Measurements from ENCODE around the gene KTN1. TPM values are rescaled to one million over a fixed set of nuclear protein-coding genes. Genes with fewer than 3 reads are reported as not detected.
A peak's percentile ranks its signal among the peaks of the same experiment; 100 is the strongest.

The KTN1 gene
- total RNA-seq, 2 experiments from 2014 or later = 59.9 to 68.4 TPM

DNA sequence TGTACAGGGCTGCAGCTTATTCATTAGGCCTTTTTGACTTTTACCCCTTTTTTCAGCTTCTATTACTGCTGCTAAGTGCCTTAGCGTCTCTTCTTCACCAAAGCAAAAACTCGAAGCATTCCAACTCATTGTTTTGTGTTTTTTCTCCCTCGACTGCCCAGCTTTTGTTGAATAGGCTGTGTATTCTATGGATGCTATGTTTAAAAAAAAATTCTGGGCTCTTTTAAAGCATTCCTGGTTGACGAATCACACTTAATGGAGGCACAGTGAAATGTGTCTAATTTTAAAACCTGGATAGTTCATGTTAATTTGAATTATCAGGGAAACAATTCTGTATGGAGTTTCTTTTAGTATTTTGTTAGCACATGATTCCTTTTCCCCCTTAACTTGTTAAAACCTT is 29.7 kb downstream of the KTN1 start:
- H3K27ac ChIP-seq (ENCODE audit: low read depth in 1 of 2, low read length in 2 of 2) = no peak overlapping the region
- POLR2A ChIA-PET = interaction anchor here (0.8 kb wide), 1 partner anchor 11 kb away, joined by 3 read pairs; no protein-coding TSS in a partner anchor
- no peak for ATAC-seq (ENCODE audit: poor library complexity)
- H3K9me3 Mint-ChIP-seq = no peaks in the 10 kb centered on the region
- peaks cover 55% of the 10 kb centered on the region for H3K4me1 Mint-ChIP-seq (ENCODE audit: low read depth)
- H3K4me3 ChIP-seq (ENCODE audit: low read length) = no peak overlapping the region
- DNase-seq = no peak
- peaks cover 14% of the 10 kb centered on the region for H3K36me3 ChIP-seq (ENCODE audit: insufficient read depth, low read length)
- H3K36me3 Mint-ChIP-seq (ENCODE audit: low read depth) = peaks cover 28% of the 10 kb centered on the region
- no peaks in the 10 kb centered on the region for H3K4me1 ChIP-seq (ENCODE audit: insufficient read depth, low read length)
- intact Hi-C loops (cut with DNase I, micrococcal nuclease) = no loop called here
- H3K9me3 ChIP-seq (ENCODE audit: control insufficient read depth in 1 of 2, insufficient read depth in 1 of 2, low read length in 2 of 2) = no peaks in the 10 kb centered on the region
- CTCF ChIA-PET = no interaction called here
- H3K4me3 Mint-ChIP-seq = no peak overlapping the region
- no peaks in the 10 kb centered on the region for H3K27me3 ChIP-seq (ENCODE audit: control insufficient read depth in 1 of 2, insufficient read depth in 2 of 2, low read length in 2 of 2)
- no peaks in the 10 kb centered on the region for H3K27me3 Mint-ChIP-seq
- TF ChIP-seq CTCF (IDR thresholded peaks at IDR 0.05) = no peak
- H3K27ac Mint-ChIP-seq = peak overlapping the region; percentile 47

DNA sequence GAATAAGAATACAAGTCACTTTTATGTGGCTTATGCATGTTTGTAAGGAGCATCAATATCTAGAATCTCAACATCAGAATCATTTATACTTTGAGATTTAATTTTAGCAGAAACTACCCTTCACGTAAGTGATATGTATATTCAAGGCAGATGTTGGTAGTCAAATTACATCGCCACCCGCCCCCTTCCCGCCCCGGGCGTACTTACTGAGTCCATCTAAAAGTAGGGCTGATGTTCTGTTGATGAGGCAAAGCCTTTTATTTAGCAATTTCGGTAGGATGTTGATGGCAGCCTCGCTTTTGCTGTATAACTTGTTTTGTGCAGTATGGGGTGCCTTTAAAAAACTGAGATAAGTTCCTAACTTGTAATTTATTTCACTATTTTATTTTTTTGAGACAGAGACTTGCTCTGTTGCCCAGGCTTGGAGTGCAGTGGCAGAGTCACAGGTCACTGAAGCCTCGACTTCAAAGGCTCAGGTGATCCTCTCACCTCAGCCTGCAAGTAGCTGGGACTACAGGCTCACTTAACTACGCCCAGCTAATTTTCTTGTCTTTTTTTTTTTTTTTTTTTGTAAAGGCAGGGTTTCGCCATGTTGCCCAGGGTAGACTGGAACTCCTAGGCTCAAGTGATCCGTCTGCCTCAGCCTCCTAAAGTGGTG is 30.8 kb downstream of the KTN1 start:
- H3K27ac ChIP-seq (ENCODE audit: low read depth in 1 of 2, low read length in 2 of 2) = no peak overlapping the region
- H3K27me3 Mint-ChIP-seq = no peaks in the 10 kb centered on the region
- intact Hi-C loops (cut with DNase I, micrococcal nuclease) = no loop called here
- peaks cover 24% of the 10 kb centered on the region for H3K36me3 ChIP-seq (ENCODE audit: insufficient read depth, low read length)
- no peak for ATAC-seq (ENCODE audit: poor library complexity)
- H3K27ac Mint-ChIP-seq = no peak overlapping the region
- H3K4me1 Mint-ChIP-seq (ENCODE audit: low read depth) = peaks cover 55% of the 10 kb centered on the region
- no peaks in the 10 kb centered on the region for H3K9me3 ChIP-seq (ENCODE audit: control insufficient read depth in 1 of 2, insufficient read depth in 1 of 2, low read length in 2 of 2)
- no peaks in the 10 kb centered on the region for H3K9me3 Mint-ChIP-seq
- no peak for TF ChIP-seq CTCF (IDR thresholded peaks at IDR 0.05)
- H3K27me3 ChIP-seq (ENCODE audit: control insufficient read depth in 1 of 2, insufficient read depth in 2 of 2, low read length in 2 of 2) = no peaks in the 10 kb centered on the region
- no peak overlapping the region for H3K4me3 ChIP-seq (ENCODE audit: low read length)
- H3K36me3 Mint-ChIP-seq (ENCODE audit: low read depth) = peaks cover 40% of the 10 kb centered on the region
- CTCF ChIA-PET = no interaction called here
- DNase-seq = no peak
- H3K4me3 Mint-ChIP-seq = no peak overlapping the region
- POLR2A ChIA-PET = no interaction called here
- no peaks in the 10 kb centered on the region for H3K4me1 ChIP-seq (ENCODE audit: insufficient read depth, low read length)

DNA sequence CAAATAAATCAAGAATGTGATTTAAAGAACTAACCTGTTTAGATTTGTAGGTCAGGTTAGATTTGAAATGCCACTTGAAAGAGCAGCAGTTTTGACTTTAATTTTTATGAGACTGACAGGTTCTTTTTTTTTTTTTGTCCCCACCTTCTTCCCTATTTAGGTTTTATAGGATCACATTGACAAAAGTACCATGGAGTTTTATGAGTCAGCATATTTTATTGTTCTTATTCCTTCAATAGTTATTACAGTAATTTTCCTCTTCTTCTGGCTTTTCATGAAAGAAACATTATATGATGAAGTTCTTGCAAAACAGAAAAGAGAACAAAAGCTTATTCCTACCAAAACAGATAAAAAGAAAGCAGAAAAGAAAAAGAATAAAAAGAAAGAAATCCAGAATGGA is 31.9 kb downstream of the KTN1 start:
- Histone ChIP-seq H3K9me3 (ENCODE audit: control insufficient read depth in 1 of 2, insufficient read depth in 1 of 2, low read length in 2 of 2) (no peaks in the 10 kb centered on the region), H3K4me1 (ENCODE audit: insufficient read depth, low read length) (no peaks in the 10 kb centered on the region), H3K27ac (ENCODE audit: low read depth in 1 of 2, low read length in 2 of 2) (no peak overlapping the region), H3K4me3 (ENCODE audit: low read length) (no peak overlapping the region), H3K36me3 (ENCODE audit: insufficient read depth, low read length) (peaks cover 31% of the 10 kb centered on the region), H3K27me3 (ENCODE audit: control insufficient read depth in 1 of 2, insufficient read depth in 2 of 2, low read length in 2 of 2) (no peaks in the 10 kb centered on the region)
- Mint-ChIP-seq H3K4me3 (no peak overlapping the region), H3K9me3 (no peaks in the 10 kb centered on the region), H3K27ac (peak overlapping the region; percentile 0), H3K36me3 (ENCODE audit: low read depth) (peaks cover 50% of the 10 kb centered on the region), H3K4me1 (ENCODE audit: low read depth) (peaks cover 47% of the 10 kb centered on the region), H3K27me3 (no peaks in the 10 kb centered on the region)
- intact Hi-C loops (cut with DNase I, micrococcal nuclease) = no loop called here
- no peak for ATAC-seq (ENCODE audit: poor library complexity)
- ChIA-PET CTCF (no interaction called here), POLR2A (no interaction called here)
- DNase-seq = no peak
- TF ChIP-seq CTCF (IDR thresholded peaks at IDR 0.05) = no peak

All from CD4-positive, alpha-beta T cell (primary cell).